Body of pancreas (tissue), 4 donors: ENCODE measurements around the gene ATP13A3. TPM values are rescaled to one million over a fixed set of nuclear protein-coding genes. Genes with fewer than 3 reads are reported as not detected.

Source experiments
- ATAC-seq: fragments of 150-250 bp; one replicate; pipeline ENCODE4 v1.9.1; 2016
- DNase-seq, 4 donors: peaks; one replicate each; pipeline ENCODE4 v3.0.0-alpha.2; 2019
- H3K27ac ChIP-seq, 4 donors: fragments of 200-600 bp; sonication (generic); 1 replicate in 3 of 4; 2 replicates in 1 of 4; pipeline versions ENCODE4 v1.5.1 to v1.6.1; 2016 to 2019; ENCODE audit warnings: mild to moderate bottlenecking in 1 of 4, mixed read lengths in 1 of 4, moderate library complexity in 1 of 4
- H3K27me3 ChIP-seq, 2 donors: fragments of 200-600 bp; sonication (generic); one replicate each; pipeline ENCODE4 v1.6.0; 2016; ENCODE audit warnings: mild to moderate bottlenecking in 1 of 2
- H3K36me3 ChIP-seq, 2 donors: fragments of 200-600 bp; sonication (generic); replicated peaks in 1 of 2; 2 replicates each; pipeline ENCODE4 v1.5.1; 2016; ENCODE audit warnings: low read depth in 2 of 2; ENCODE audit not compliant: insufficient read depth in 1 of 2
- H3K4me1 ChIP-seq: fragments of 200-600 bp; sonication (generic); one replicate; pipeline ENCODE4 v1.6.0; 2016
- H3K4me3 ChIP-seq, 2 donors: fragments of 200-600 bp; sonication (generic); 1 replicate in 1 of 2; 2 replicates in 1 of 2; pipeline ENCODE4 v1.5.1; 2016 to 2019
- H3K9me3 ChIP-seq, 3 donors: fragments of 200-600 bp; sonication (generic); 1 replicate in 2 of 3; 2 replicates in 1 of 3; pipeline ENCODE4 v1.5.1; 2016
- POLR2A ChIP-seq, 3 donors: fragments of 450-650 bp; IDR thresholded peaks; one replicate each; pipeline ENCODE4 v1.6.1; 2016; ENCODE audit warnings: antibody characterized with exemption in 3 of 3, mild to moderate bottlenecking in 2 of 3
- WGBS, 2 donors: methylation state at CpG; one replicate each; pipeline ENCODE4 v1.1.5; 2017; 5-methylcytosine and 5-hydroxymethylcytosine counted together
- intact Hi-C: fragments of 100-400 bp; cut with DNase I; formaldehyde crosslinking; loops from one replicate; pipeline ENCODE4 v1.15.1; 2023
- total RNA-seq, 2 donors: library from RNA; depleted of rRNA; stranded (reverse); fragments of >200 nt; gene quantifications; one replicate each; pipeline ENCODE4 v1.1.0, GENCODE V29; 2016
- TF ChIP-seq, protein P1 (sequence below), 7 experiments: fragments of 450-650 bp in 4 of 7; fragments of 200-600 bp in 3 of 7; sonication (generic) in 3 of 7; IDR thresholded peaks; one replicate each; pipeline ENCODE4 v1.5.1; 2016 to 2019; ENCODE audit warnings: antibody characterized with exemption in 7 of 7

ATP13A3 gene
- total RNA-seq, 2 donors from 2014 or later: 35.6 to 56.0 TPM

GRCh38 chr3:194401868-194402329, 84.9 kb downstream of the ATP13A3 start:
- ATAC-seq: no peak
- Histone ChIP-seq H3K27me3 (peaks cover 0 to 7% of the 10 kb centered on the region in 2 donors), H3K9me3 (no peaks in the 10 kb centered on the region), H3K27ac (no peak overlapping the region), H3K4me3 (no peak overlapping the region), H3K36me3 (no peaks in the 10 kb centered on the region), H3K4me1 (peaks cover 16% of the 10 kb centered on the region)
- TF ChIP-seq POLR2A (IDR thresholded peaks at IDR 0.05): no peak
- TF ChIP-seq, protein P1, sequence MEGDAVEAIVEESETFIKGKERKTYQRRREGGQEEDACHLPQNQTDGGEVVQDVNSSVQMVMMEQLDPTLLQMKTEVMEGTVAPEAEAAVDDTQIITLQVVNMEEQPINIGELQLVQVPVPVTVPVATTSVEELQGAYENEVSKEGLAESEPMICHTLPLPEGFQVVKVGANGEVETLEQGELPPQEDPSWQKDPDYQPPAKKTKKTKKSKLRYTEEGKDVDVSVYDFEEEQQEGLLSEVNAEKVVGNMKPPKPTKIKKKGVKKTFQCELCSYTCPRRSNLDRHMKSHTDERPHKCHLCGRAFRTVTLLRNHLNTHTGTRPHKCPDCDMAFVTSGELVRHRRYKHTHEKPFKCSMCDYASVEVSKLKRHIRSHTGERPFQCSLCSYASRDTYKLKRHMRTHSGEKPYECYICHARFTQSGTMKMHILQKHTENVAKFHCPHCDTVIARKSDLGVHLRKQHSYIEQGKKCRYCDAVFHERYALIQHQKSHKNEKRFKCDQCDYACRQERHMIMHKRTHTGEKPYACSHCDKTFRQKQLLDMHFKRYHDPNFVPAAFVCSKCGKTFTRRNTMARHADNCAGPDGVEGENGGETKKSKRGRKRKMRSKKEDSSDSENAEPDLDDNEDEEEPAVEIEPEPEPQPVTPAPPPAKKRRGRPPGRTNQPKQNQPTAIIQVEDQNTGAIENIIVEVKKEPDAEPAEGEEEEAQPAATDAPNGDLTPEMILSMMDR (IDR thresholded peaks at IDR 0.05): no peak
- DNase-seq: no peak
- WGBS, 2 donors: 69 to 78% methylated on average over 7 to 8 of the region's 8 CpGs
- intact Hi-C loops: loop anchor here (5.0 kb wide), 1 partner anchor 65 kb away; no protein-coding TSS in a partner anchor

DNA sequence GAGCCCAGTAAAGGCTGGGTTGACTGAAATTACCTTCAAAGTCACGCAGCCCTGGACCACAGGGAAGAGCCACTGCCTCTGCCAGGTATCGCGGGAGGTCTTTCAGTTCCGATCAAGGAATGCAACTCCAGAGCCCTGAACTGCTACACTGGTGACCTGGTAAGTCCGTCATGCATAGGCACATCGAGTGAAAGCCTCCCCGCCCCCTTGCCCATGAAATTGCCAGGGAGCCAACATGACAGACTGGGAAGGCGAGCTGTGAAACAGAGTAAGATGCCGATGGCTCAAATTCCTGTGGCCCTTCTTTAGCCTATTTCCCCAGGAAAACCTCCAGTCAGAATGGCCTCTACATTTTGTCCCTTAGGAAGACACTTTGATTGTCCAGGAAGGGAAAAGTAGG, 85.5 kb downstream of the ATP13A3 start:
- no peaks in the 10 kb centered on the region for H3K36me3 ChIP-seq
- no peak overlapping the region for H3K4me3 ChIP-seq
- 78 to 92% methylated on average over 6 to 9 of the region's 9 CpGs for WGBS, 2 donors
- no peaks in the 10 kb centered on the region for H3K9me3 ChIP-seq
- ATAC-seq (no peak), DNase-seq (no peak)
- intact Hi-C loops: loop anchor here (5.0 kb wide), 1 partner anchor 64 kb away; no protein-coding TSS in a partner anchor
- TF ChIP-seq, protein P1 (IDR thresholded peaks at IDR 0.05): no peak
- TF ChIP-seq POLR2A (IDR thresholded peaks at IDR 0.05): no peak
- H3K27me3 ChIP-seq: peaks cover 0 to 9% of the 10 kb centered on the region in 2 donors
- H3K27ac ChIP-seq: no peak overlapping the region
- peaks cover 21% of the 10 kb centered on the region for H3K4me1 ChIP-seq

DNA sequence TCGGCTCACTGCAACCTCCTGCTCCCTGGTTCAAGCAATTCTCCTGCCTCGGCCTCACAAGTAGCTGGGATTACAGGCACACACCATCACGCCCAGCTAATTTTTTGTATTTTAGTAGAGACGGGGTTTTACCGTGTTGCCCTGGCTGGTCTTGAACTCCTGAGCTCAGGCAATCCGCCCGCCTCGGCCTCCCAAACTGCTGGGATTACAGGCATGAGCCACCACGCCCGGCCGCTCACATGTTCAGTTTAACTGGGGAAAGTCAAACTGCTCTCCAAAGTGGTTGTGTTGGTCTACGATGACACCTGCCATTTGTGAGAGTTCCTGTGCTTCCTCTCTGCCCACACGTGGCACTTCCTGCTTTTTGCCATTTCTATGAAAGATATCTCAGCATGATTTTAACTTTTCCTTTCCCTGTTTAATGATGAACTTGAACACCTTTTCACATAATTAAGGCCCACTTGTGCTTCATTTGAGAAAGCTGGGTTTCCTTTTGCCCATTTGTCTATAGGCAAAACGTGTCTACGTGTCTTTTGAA, 86.9 kb downstream of the ATP13A3 start:
- Histone ChIP-seq H3K27me3 (peaks cover 0 to 9% of the 10 kb centered on the region in 2 donors), H3K4me1 (peaks cover 21% of the 10 kb centered on the region), H3K36me3 (no peaks in the 10 kb centered on the region), H3K9me3 (no peaks in the 10 kb centered on the region), H3K27ac (no peak overlapping the region), H3K4me3 (no peak overlapping the region)
- TF ChIP-seq POLR2A (IDR thresholded peaks at IDR 0.05): no peak
- TF ChIP-seq, protein P1 (IDR thresholded peaks at IDR 0.05): no peak
- DNase-seq: no peak
- intact Hi-C loops: loop anchor here (5.0 kb wide), 1 partner anchor 63 kb away; no protein-coding TSS in a partner anchor
- 81 to 84% methylated on average over 14 to 15 of the region's 15 CpGs for WGBS, 2 donors
- no peak for ATAC-seq

GRCh38 chr3:194399166-194399565, 87.6 kb downstream of the ATP13A3 start, which contains the start of gene GP5:
Gene GP5 (minus strand): TSS chr3:194399266. CDS start chr3:194398282, 984 bp downstream.
- Histone ChIP-seq H3K27me3 (peaks cover 0 to 9% of the 10 kb centered on the region in 2 donors), H3K4me1 (peaks cover 21% of the 10 kb centered on the region), H3K27ac (no peak within 1 kb of the TSS), H3K9me3 (no peaks in the 10 kb centered on the region), H3K36me3 (no peaks in the 10 kb centered on the region), H3K4me3 (no peak within 1 kb of the TSS)
- intact Hi-C loops: no loop called here
- ATAC-seq: no peak
- DNase-seq: no peak
- WGBS, 2 donors: 47 to 61% methylated on average over 2 of the region's 2 CpGs
- no peak for TF ChIP-seq POLR2A (IDR thresholded peaks at IDR 0.05)
- TF ChIP-seq, protein P1 (IDR thresholded peaks at IDR 0.05): no peak
